SK-N-SH treated with all-trans-retinoic acid at 6 μM for 48 hours (cell line): Measurements from ENCODE around the gene URB2.

ENCODE experiments used
- ATAC-seq: fragments of 200-7000 bp; cut with Tn5 transposase; 3 replicates; pipeline ENCODE4 v1.9.1; 2020; ENCODE audit warnings: mild to moderate bottlenecking, moderate library complexity
- ARNTL ChIP-seq: fragments of 450-650 bp; formaldehyde crosslinking; IDR thresholded peaks from 2 replicates; pipeline ENCODE4 v1.5.0; 2020; ENCODE audit warnings: low read depth, mild to moderate bottlenecking, moderate library complexity, borderline replicate concordance
- BACH2 ChIP-seq: fragments of 250-450 bp; sonication (Bioruptor Pico); IDR thresholded peaks from 2 replicates; pipeline ENCODE4 v1.9.0; 2021; ENCODE audit warnings: mild to moderate bottlenecking, borderline replicate concordance
- CSDC2 ChIP-seq: fragments of 250-450 bp; sonication (Bioruptor Pico); IDR thresholded peaks from 2 replicates; pipeline ENCODE4 v1.5.0; 2020; ENCODE audit warnings: mild to moderate bottlenecking, moderate library complexity
- ESRRG ChIP-seq: fragments of 250-450 bp; sonication (Bioruptor Pico); IDR thresholded peaks from 2 replicates; pipeline ENCODE4 v1.6.1; 2021; ENCODE audit warnings: mild to moderate bottlenecking
- GLIS3 ChIP-seq: fragments of 250-450 bp; sonication (Bioruptor Pico); IDR thresholded peaks from 2 replicates; pipeline ENCODE4 v1.5.0; 2020; ENCODE audit warnings: mild to moderate bottlenecking, moderate library complexity
- ISL1 ChIP-seq: fragments of 250-450 bp; sonication (Bioruptor Pico); IDR thresholded peaks from 2 replicates; pipeline ENCODE4 v2.1.2; 2022; ENCODE audit warnings: mild to moderate bottlenecking, moderate library complexity
- RARB ChIP-seq: fragments of 250-450 bp; sonication (Bioruptor Pico); IDR thresholded peaks from 2 replicates; pipeline ENCODE4 v1.8.0; 2021; ENCODE audit warnings: mild to moderate bottlenecking, moderate library complexity
- TCF4 ChIP-seq: fragments of 250-450 bp; sonication (Bioruptor Pico); IDR thresholded peaks from 2 replicates; pipeline ENCODE4 v1.8.0; 2021; ENCODE audit warnings: mild to moderate bottlenecking, moderate library complexity, borderline replicate concordance
- ZC3H10 ChIP-seq: fragments of 250-450 bp; sonication (Bioruptor Pico); IDR thresholded peaks from 2 replicates; pipeline ENCODE4 v1.5.1; 2021; ENCODE audit warnings: mild to moderate bottlenecking, moderate library complexity
- ZFP3 ChIP-seq: fragments of 250-450 bp; sonication (Bioruptor Pico); IDR thresholded peaks from 2 replicates; pipeline ENCODE4 v1.5.0; 2020; ENCODE audit warnings: mild to moderate bottlenecking, moderate library complexity
- ZFP30 ChIP-seq: fragments of 450-650 bp; formaldehyde crosslinking; IDR thresholded peaks from 2 replicates; pipeline ENCODE4 v1.5.0; 2022; ENCODE audit warnings: mild to moderate bottlenecking, moderate library complexity
- ZNF565 ChIP-seq: fragments of 450-650 bp; formaldehyde crosslinking; conservative IDR thresholded peaks from 2 replicates; pipeline ENCODE4 v1.5.0; 2020; ENCODE audit warnings: low read depth, mild to moderate bottlenecking, moderate library complexity
- ZNF70 ChIP-seq: fragments of 450-650 bp; formaldehyde crosslinking; IDR thresholded peaks from 2 replicates; pipeline ENCODE4 v1.5.0; 2020; ENCODE audit warnings: mild to moderate bottlenecking, moderate library complexity
- ZNF8 ChIP-seq: fragments of 450-650 bp; formaldehyde crosslinking; IDR thresholded peaks from 2 replicates; pipeline ENCODE4 v1.5.0; 2020; ENCODE audit warnings: mild to moderate bottlenecking, moderate library complexity
- TF ChIP-seq, protein P1 (sequence below): fragments of 250-450 bp; sonication (Bioruptor Pico); IDR thresholded peaks from 2 replicates; pipeline ENCODE4 v1.5.0; 2020; ENCODE audit warnings: mild to moderate bottlenecking, moderate library complexity
- TF ChIP-seq, protein P2 (sequence below): fragments of 250-450 bp; sonication (Bioruptor Pico); IDR thresholded peaks from 2 replicates; pipeline ENCODE4 v1.5.1; 2020; ENCODE audit warnings: low read depth, mild to moderate bottlenecking, moderate library complexity
- TF ChIP-seq, protein P3 (sequence below): fragments of 250-450 bp; sonication (Bioruptor Pico); IDR thresholded peaks from 2 replicates; pipeline ENCODE4 v1.5.1; 2021; ENCODE audit warnings: mild to moderate bottlenecking, moderate library complexity
- TF ChIP-seq, protein P4 (sequence below): fragments of 250-450 bp; sonication (Bioruptor Pico); IDR thresholded peaks from 2 replicates; pipeline ENCODE4 v1.8.0; 2020; ENCODE audit warnings: mild to moderate bottlenecking, moderate library complexity, borderline replicate concordance

URB2 gene

DNA sequence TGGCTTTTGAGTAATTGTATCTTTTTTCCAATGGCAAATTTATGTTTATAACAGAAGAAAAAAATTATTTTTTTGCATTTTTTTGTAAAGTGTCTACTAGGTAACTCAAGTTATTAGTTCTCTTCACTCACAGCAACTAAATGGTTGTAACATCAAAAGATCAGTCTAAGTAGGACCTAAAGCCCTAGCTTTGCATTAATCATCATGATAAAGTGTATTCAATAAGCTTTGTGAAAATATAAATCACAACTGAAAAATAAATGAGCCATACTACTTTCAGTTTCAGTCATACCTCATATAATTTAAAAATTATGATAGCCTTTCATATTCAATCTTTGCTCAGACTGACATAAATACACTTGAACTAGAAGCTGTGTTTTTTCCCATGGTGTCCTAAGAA is 7.0 kb upstream of the URB2 start (continued):
- TF ChIP-seq, protein P1, sequence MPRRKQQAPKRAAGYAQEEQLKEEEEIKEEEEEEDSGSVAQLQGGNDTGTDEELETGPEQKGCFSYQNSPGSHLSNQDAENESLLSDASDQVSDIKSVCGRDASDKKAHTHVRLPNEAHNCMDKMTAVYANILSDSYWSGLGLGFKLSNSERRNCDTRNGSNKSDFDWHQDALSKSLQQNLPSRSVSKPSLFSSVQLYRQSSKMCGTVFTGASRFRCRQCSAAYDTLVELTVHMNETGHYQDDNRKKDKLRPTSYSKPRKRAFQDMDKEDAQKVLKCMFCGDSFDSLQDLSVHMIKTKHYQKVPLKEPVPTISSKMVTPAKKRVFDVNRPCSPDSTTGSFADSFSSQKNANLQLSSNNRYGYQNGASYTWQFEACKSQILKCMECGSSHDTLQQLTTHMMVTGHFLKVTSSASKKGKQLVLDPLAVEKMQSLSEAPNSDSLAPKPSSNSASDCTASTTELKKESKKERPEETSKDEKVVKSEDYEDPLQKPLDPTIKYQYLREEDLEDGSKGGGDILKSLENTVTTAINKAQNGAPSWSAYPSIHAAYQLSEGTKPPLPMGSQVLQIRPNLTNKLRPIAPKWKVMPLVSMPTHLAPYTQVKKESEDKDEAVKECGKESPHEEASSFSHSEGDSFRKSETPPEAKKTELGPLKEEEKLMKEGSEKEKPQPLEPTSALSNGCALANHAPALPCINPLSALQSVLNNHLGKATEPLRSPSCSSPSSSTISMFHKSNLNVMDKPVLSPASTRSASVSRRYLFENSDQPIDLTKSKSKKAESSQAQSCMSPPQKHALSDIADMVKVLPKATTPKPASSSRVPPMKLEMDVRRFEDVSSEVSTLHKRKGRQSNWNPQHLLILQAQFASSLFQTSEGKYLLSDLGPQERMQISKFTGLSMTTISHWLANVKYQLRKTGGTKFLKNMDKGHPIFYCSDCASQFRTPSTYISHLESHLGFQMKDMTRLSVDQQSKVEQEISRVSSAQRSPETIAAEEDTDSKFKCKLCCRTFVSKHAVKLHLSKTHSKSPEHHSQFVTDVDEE (CRISPR knock-in tag): no peak
- no peak for TF ChIP-seq ZNF565 (CRISPR knock-in tag)
- TF ChIP-seq, protein P2, sequence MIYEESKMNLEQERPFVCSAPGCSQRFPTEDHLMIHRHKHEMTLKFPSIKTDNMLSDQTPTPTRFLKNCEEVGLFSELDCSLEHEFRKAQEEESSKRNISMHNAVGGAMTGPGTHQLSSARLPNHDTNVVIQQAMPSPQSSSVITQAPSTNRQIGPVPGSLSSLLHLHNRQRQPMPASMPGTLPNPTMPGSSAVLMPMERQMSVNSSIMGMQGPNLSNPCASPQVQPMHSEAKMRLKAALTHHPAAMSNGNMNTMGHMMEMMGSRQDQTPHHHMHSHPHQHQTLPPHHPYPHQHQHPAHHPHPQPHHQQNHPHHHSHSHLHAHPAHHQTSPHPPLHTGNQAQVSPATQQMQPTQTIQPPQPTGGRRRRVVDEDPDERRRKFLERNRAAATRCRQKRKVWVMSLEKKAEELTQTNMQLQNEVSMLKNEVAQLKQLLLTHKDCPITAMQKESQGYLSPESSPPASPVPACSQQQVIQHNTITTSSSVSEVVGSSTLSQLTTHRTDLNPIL: no peak

DNA sequence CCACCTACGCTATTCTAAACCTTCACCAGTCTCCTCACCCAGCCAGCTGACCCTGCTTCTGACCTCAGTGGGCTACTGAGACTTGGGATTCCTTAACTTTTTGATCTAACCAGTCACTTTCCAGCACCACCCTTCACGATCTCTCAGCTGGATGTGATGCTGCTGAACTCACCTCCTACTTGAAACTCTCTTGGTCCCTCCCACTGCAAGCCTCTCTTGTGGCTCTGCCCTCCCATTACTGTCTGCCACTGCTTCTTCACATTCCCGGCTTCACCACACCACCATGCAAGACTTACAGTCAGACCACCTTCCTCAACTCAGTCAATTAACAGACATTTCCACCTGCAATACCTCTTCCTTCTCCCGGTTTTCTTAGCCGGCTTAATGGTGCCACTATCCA is 6.4 kb upstream of the URB2 start:
- no peak for ATAC-seq
- no peak for TF ChIP-seq RARB (CRISPR knock-in tag)
- TF ChIP-seq ZFP3 (CRISPR knock-in tag): no peak
- no peak for TF ChIP-seq BACH2 (CRISPR knock-in tag)
- no peak for TF ChIP-seq ZNF565 (CRISPR knock-in tag)
- no peak for TF ChIP-seq CSDC2 (CRISPR knock-in tag)
- TF ChIP-seq ZNF8 (CRISPR knock-in tag): no peak
- TF ChIP-seq GLIS3 (CRISPR knock-in tag): no peak
- TF ChIP-seq, protein P1 (CRISPR knock-in tag): no peak
- no peak for TF ChIP-seq TCF4 (CRISPR knock-in tag)
- no peak for TF ChIP-seq ARNTL (CRISPR knock-in tag)
- TF ChIP-seq, protein P3, sequence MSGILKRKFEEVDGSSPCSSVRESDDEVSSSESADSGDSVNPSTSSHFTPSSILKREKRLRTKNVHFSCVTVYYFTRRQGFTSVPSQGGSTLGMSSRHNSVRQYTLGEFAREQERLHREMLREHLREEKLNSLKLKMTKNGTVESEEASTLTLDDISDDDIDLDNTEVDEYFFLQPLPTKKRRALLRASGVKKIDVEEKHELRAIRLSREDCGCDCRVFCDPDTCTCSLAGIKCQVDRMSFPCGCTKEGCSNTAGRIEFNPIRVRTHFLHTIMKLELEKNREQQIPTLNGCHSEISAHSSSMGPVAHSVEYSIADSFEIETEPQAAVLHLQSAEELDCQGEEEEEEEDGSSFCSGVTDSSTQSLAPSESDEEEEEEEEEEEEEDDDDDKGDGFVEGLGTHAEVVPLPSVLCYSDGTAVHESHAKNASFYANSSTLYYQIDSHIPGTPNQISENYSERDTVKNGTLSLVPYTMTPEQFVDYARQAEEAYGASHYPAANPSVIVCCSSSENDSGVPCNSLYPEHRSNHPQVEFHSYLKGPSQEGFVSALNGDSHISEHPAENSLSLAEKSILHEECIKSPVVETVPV (CRISPR knock-in tag): no peak
- TF ChIP-seq, protein P2: no peak
- TF ChIP-seq, protein P4, sequence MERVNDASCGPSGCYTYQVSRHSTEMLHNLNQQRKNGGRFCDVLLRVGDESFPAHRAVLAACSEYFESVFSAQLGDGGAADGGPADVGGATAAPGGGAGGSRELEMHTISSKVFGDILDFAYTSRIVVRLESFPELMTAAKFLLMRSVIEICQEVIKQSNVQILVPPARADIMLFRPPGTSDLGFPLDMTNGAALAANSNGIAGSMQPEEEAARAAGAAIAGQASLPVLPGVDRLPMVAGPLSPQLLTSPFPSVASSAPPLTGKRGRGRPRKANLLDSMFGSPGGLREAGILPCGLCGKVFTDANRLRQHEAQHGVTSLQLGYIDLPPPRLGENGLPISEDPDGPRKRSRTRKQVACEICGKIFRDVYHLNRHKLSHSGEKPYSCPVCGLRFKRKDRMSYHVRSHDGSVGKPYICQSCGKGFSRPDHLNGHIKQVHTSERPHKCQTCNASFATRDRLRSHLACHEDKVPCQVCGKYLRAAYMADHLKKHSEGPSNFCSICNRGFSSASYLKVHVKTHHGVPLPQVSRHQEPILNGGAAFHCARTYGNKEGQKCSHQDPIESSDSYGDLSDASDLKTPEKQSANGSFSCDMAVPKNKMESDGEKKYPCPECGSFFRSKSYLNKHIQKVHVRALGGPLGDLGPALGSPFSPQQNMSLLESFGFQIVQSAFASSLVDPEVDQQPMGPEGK (CRISPR knock-in tag): no peak
- TF ChIP-seq ESRRG (CRISPR knock-in tag): no peak
- TF ChIP-seq ZFP30 (CRISPR knock-in tag): no peak
- TF ChIP-seq ISL1 (CRISPR knock-in tag): no peak
- no peak for TF ChIP-seq ZC3H10 (CRISPR knock-in tag)
- no peak for TF ChIP-seq ZNF70 (CRISPR knock-in tag)

DNA sequence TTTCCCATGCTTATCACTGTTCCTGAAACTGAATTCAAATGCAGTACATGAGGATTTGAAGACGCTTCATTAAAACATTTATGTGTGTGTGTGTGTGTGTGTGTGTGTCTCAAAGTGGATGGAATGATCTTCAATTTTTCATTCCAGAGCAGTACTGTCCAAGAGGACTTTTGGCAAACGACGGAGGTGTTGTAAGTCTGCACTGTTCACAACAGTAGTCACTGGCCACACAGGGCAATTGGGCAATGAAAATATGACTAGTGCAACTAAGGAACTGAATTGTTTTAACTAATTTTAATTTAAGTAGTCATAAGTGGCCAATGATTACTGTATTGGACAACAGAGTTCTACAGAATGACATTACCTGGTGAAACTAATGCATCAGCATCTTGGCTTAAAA is 5.2 kb upstream of the URB2 start:
- ATAC-seq: no peak
- TF ChIP-seq, protein P2: no peak
- no peak for TF ChIP-seq ZNF8 (CRISPR knock-in tag)
- TF ChIP-seq, protein P3 (CRISPR knock-in tag): no peak
- no peak for TF ChIP-seq GLIS3 (CRISPR knock-in tag)
- TF ChIP-seq ZNF565 (CRISPR knock-in tag): no peak
- TF ChIP-seq, protein P1 (CRISPR knock-in tag): no peak
